ENCODE results near the gene BCL2L11. TPM values are rescaled to one million over a fixed set of nuclear protein-coding genes. Genes with fewer than 3 reads are reported as not detected.

BCL2L11 gene
- total RNA-seq, 2 experiments from 2014 or later = 11.1 to 11.2 TPM

DNA sequence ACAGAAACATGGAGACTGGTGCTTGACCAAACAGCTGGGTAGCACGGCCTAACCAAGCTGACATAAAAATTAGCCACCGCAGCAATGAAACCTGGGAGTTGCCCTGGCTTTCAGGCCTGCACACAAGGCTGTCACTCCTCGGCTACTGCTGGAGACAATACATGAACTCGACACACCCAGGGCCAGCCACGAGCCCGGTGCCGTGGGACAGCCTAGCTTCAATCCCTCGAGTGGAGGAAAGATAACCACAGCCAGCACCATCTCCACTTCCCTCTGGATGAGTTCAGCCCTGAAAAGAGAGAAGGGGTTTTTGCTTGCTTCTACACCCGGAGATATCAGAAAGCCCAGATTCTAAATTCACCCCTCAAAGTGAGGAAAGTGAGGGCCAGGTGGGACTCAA is 78.0 kb downstream of the BCL2L11 start:
- Mint-ChIP-seq H3K9me3 (no peaks in the 10 kb centered on the region), H3K4me3 (no peak overlapping the region), H3K27ac (no peak overlapping the region), H3K4me1 (no peaks in the 10 kb centered on the region), H3K27me3 (peaks cover 1% of the 10 kb centered on the region), H3K36me3 (ENCODE audit: low read depth) (no peaks in the 10 kb centered on the region)
- CTCF ChIA-PET = no interaction called here
- POLR2A ChIA-PET = no interaction called here
- no peak for DNase-seq

DNA sequence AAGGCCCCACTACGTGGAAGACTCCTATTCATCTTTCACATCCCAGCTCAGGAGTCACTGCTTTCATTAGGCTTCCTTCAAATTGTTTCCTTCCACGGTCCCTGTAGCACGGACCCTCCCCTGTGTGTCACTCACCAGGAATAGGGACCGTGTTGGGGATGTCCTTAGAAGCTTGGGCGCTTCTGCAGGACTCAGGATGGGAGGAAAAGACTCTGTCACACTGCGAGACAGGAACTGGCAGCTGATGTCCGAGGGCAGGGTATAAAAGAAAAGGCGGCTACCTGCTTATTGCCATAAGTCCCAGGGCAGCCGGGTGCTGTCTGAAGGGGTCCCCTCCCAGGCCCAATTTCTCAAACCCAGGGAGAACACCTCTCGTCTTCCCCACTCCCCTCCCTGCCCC is 79.1 kb downstream of the BCL2L11 start:
- ChIA-PET POLR2A (no interaction called here), CTCF (no interaction called here)
- no peaks in the 10 kb centered on the region for H3K4me1 Mint-ChIP-seq
- no peaks in the 10 kb centered on the region for H3K9me3 Mint-ChIP-seq
- H3K27ac Mint-ChIP-seq = no peak overlapping the region
- DNase-seq = no peak
- peaks cover 1% of the 10 kb centered on the region for H3K27me3 Mint-ChIP-seq
- no peak overlapping the region for H3K4me3 Mint-ChIP-seq
- H3K36me3 Mint-ChIP-seq (ENCODE audit: low read depth) = no peaks in the 10 kb centered on the region

DNA sequence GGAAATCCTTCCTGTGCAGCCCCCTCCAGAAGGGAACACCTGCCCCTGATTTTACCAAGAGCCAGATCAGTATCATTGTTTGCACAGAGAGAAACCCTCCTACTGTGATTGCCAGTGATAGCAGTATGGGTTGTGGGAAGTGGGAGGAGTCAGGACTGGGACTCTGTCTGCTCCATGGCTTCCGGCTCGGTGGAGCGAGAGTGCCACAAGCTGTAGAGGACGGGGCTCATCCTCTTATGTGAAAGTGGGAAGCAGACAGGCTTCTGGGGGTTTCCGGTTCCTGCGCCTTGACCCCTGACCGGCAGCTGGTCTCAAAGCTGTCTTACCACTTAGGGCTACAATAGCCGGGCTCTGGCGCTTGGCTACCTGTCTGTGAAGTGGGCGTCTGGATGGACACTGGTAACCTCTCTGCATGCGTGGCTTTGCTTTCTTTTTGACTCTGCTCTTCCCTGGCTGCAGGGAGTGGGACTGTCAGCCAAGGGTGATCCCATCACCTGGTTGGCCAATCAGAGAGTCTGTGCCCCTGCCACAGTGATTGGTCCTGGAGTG is 79.7 kb downstream of the BCL2L11 start:
- H3K27me3 Mint-ChIP-seq = peaks cover 1% of the 10 kb centered on the region
- CTCF ChIA-PET = no interaction called here
- no peak overlapping the region for H3K4me3 Mint-ChIP-seq
- DNase-seq = no peak
- H3K27ac Mint-ChIP-seq = no peak overlapping the region
- no peaks in the 10 kb centered on the region for H3K36me3 Mint-ChIP-seq (ENCODE audit: low read depth)
- no peaks in the 10 kb centered on the region for H3K4me1 Mint-ChIP-seq
- POLR2A ChIA-PET = no interaction called here
- no peaks in the 10 kb centered on the region for H3K9me3 Mint-ChIP-seq

DNA sequence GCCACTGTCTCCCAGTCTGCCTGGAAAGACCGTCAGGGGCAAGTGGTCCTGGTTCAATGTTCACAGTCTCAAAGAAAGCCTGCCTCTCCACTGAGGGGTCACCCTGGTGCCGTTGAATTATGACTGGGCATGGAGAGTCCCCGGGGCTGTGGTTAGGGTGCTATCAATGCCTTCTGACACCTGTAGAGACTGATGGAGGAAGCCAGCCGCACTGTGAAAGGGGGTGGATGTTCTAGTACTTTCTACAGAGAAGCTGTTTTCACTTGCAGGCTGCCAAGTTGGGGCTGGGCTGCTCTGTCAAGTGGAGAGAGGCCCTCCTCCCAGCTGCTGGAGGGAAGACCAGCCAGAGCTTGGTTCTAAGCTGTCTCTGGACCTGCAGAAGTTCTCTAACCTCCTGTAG is 80.5 kb downstream of the BCL2L11 start:
- ChIA-PET CTCF (no interaction called here), POLR2A (no interaction called here)
- DNase-seq = no peak
- Mint-ChIP-seq H3K27me3 (peaks cover 1% of the 10 kb centered on the region), H3K9me3 (no peaks in the 10 kb centered on the region), H3K4me3 (no peak overlapping the region), H3K4me1 (no peaks in the 10 kb centered on the region), H3K27ac (no peak overlapping the region), H3K36me3 (ENCODE audit: low read depth) (no peaks in the 10 kb centered on the region)

DNA sequence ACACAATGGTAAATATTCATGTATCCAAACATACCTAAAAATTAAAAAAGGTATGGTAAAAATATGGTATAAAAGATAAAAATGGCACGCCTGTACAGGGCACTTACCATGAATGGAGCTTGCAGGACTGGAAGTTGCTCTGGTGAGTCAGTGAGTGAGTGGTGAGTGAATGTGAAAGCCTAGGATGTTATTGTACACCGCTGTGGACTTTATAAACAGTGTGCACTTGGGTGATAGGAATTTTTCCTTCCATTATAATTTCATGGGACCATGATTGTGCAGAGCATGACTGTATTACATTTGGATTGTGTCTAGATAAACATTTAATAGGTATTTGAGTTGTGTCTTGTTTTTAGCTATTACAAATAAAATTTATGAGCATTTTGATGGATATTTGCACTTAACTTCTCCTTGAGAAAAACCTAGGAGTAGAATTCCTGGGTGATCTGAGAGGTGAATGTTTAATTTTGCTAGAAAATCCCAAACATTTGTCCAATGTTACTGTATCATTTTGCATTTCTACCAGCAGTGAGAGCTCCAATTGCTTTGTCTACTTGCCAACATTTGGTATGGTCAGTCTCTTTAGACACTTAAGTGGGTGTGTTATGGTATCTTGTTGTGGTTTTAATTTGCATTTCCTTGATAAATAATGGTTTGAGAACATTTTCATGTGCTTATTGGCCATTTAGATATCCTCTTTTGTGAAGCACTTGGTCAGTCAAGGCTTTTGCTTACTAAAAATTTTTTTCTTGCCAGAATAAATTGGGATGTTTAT is 81.7 kb downstream of the BCL2L11 start:
- Mint-ChIP-seq H3K4me1 (no peaks in the 10 kb centered on the region), H3K27ac (no peak overlapping the region), H3K36me3 (ENCODE audit: low read depth) (peaks cover 2% of the 10 kb centered on the region), H3K4me3 (no peak overlapping the region), H3K9me3 (no peaks in the 10 kb centered on the region), H3K27me3 (no peaks in the 10 kb centered on the region)
- ChIA-PET POLR2A (no interaction called here), CTCF (interaction anchor here (1.1 kb wide), 1 partner anchor 11 kb away, joined by 5 read pairs; no protein-coding TSS in a partner anchor)
- no peak for DNase-seq

DNA sequence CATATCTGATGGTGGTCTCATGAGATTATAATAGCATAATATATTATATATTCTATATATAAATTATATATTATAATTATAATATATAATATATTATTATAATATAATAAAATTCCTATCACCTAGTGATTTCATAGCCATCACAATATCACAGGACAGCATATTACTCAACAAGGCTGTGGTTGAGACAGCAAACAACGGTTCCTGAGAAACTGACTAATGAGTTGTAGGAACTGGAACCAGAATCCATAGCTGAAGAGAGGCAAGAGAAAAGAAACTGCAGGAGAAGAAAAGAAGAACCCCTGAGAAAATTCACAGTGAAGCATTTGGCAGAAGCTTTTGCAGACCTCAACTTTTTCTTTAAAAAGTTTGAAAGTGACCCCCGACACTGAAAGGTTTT is 84.0 kb downstream of the BCL2L11 start:
- H3K27me3 Mint-ChIP-seq = no peaks in the 10 kb centered on the region
- no peak for DNase-seq
- no peak overlapping the region for H3K27ac Mint-ChIP-seq
- peaks cover 9% of the 10 kb centered on the region for H3K4me1 Mint-ChIP-seq
- ChIA-PET POLR2A (no interaction called here), CTCF (interaction anchor here (1.0 kb wide), 1 partner anchor 10 kb away, joined by 4 read pairs; no protein-coding TSS in a partner anchor)
- no peak overlapping the region for H3K4me3 Mint-ChIP-seq
- H3K36me3 Mint-ChIP-seq (ENCODE audit: low read depth) = peaks cover 6% of the 10 kb centered on the region
- H3K9me3 Mint-ChIP-seq = no peaks in the 10 kb centered on the region

DNA sequence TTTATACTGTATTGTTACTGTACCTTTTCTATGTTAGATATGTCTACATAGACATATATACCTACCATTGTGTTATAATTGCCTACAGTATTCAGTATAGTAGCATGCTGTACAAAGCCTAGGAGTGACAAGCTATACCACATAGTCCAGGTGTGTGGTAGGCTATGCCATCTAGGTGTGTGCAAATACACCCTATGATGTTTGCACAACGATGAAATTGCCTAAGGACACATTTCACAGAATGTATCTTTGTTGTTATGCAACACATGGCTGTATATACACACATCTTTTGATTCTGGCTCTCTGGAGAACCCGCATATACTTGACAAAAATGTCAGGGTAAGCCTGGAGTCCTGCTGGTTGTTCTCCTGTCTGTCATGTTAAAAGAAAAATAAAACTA is 85.1 kb downstream of the BCL2L11 start:
- Mint-ChIP-seq H3K27me3 (no peaks in the 10 kb centered on the region), H3K27ac (no peak overlapping the region), H3K4me3 (no peak overlapping the region), H3K9me3 (no peaks in the 10 kb centered on the region), H3K4me1 (peaks cover 12% of the 10 kb centered on the region), H3K36me3 (ENCODE audit: low read depth) (peaks cover 7% of the 10 kb centered on the region)
- no peak for DNase-seq
- ChIA-PET CTCF (interaction anchor here (1.0 kb wide), 1 partner anchor 11 kb away, joined by 4 read pairs; no protein-coding TSS in a partner anchor), POLR2A (no interaction called here)

DNA sequence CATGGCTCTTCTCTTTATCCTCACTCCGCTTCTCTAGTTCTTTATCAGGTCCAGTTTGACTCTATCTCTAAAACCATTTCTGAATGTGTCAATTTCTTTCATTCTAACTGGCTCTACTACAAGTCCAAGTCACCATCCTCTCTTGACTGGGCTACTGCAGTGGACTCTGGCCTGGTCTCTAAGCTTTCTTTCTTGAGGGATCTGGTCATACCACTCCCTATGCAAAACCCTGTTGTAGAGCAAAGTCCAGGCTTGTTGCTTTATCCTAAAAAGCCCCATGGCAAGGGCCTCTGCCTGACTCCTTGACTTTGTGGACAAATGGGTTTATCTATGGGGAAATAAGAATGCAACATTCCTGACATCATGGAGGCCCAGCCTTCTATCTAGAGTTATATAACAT is 87.1 kb downstream of the BCL2L11 start:
- DNase-seq = no peak
- H3K36me3 Mint-ChIP-seq (ENCODE audit: low read depth) = peaks cover 14% of the 10 kb centered on the region
- H3K9me3 Mint-ChIP-seq = peaks cover 8% of the 10 kb centered on the region
- H3K4me1 Mint-ChIP-seq = peaks cover 12% of the 10 kb centered on the region
- ChIA-PET POLR2A (no interaction called here), CTCF (no interaction called here)
- peaks cover 3% of the 10 kb centered on the region for H3K27me3 Mint-ChIP-seq
- no peak overlapping the region for H3K4me3 Mint-ChIP-seq
- H3K27ac Mint-ChIP-seq = no peak overlapping the region

DNA sequence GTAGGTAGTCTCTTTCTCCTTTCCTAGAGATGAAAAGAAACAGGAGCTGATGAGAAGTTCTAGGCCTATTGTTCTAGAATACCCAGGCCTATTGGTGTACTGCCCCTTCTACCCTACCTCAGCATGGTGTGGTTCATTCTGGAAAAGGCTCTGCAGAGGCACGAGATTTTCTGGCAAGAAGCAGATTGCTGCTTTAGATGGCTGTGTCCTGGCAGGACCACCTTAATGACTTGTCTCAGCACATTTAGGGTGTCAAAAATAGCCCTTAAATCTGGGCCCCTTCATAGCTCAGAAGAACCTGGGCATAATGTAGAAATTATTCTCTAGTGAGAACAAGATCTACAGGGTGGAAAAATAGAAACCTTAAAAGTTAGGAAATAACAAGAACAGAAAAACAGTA is 87.9 kb downstream of the BCL2L11 start:
- Mint-ChIP-seq H3K27me3 (peaks cover 3% of the 10 kb centered on the region), H3K36me3 (ENCODE audit: low read depth) (peaks cover 14% of the 10 kb centered on the region), H3K4me1 (peaks cover 12% of the 10 kb centered on the region), H3K9me3 (peaks cover 14% of the 10 kb centered on the region), H3K27ac (no peak overlapping the region), H3K4me3 (no peak overlapping the region)
- CTCF ChIA-PET = interaction anchor here (0.7 to 1.0 kb wide), 2 partner anchors 11 to 118 kb away, joined by 3 to 4 read pairs; no protein-coding TSS in a partner anchor
- POLR2A ChIA-PET = interaction anchor here (0.9 kb wide), 1 partner anchor 88 kb away, joined by 3 read pairs; the partner anchor contains the start of gene BCL2L11
- no peak for DNase-seq

DNA sequence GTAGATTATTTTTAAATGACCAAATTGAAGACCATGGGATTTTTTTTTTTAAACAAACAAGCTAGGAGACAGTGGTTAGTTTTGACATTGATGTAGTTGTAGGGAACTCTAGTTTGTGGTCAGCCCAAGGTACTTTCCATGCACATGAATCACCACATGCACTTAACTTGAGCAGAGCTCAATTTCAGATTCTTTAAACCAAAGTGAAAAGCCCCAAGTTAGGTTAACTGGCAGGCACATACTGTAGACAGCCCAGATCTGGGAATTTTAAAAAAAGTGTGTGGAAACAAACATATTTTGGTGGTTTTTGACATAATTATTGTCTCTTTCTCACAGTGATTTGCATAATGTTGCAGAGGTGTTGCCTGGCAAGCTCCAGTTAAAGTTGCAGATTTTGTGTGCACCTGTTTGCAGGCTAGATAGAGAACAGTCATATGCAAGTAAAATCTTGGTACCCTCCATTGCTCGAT is 88.4 kb downstream of the BCL2L11 start:
- Mint-ChIP-seq H3K36me3 (ENCODE audit: low read depth) (peaks cover 17% of the 10 kb centered on the region), H3K27ac (no peak overlapping the region), H3K4me3 (no peak overlapping the region), H3K4me1 (peaks cover 12% of the 10 kb centered on the region), H3K27me3 (peaks cover 3% of the 10 kb centered on the region), H3K9me3 (peaks cover 18% of the 10 kb centered on the region)
- ChIA-PET CTCF (interaction anchor here (0.7 to 1.0 kb wide), 2 partner anchors 11 to 118 kb away, joined by 3 to 4 read pairs; no protein-coding TSS in a partner anchor), POLR2A (interaction anchor here (0.9 kb wide), 1 partner anchor 88 kb away, joined by 3 read pairs; the partner anchor contains the start of gene BCL2L11)
- peak; percentile 22 for DNase-seq

DNA sequence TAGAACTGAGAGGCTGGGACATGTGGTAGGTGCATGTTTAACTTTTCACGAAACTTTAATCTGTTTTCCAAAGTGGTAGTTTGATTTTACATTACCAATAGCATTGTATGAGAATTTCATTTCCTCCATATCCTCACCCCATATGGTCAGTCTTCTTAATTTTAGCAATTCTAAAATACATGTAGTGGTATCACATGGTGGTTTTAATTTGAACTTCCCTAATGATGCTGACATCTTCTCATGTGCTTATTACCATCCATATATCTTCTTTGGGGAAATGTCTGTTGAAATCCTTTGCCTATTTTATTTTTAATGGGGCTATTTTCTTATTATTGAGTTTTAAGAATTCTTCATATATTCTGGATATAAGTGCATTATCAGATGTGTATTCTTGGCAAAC is 89.3 kb downstream of the BCL2L11 start:
- ChIA-PET CTCF (no interaction called here), POLR2A (no interaction called here)
- Mint-ChIP-seq H3K27ac (no peak overlapping the region), H3K4me3 (no peak overlapping the region), H3K9me3 (peaks cover 27% of the 10 kb centered on the region), H3K36me3 (ENCODE audit: low read depth) (peaks cover 26% of the 10 kb centered on the region), H3K27me3 (peaks cover 7% of the 10 kb centered on the region), H3K4me1 (peaks cover 12% of the 10 kb centered on the region)
- DNase-seq = no peak

DNA sequence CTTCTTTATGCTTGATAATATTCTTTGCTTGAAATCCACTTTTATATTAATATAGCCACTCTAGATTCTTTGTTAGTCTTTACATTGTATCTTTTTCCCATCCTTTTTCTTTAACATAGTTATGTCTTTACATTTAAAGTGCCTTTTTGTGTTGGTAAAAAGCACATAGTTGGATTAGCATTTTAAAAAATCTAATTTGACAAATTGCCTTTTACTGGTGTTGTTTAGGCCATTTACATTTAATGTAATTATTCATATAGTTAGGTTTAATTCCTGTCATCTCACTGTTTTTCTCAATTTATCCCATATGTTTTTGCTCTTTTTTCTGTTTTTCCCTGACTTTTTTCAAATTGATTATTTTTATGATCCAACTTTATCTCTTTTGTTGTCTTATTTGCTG is 93.2 kb downstream of the BCL2L11 start:
- no peak overlapping the region for H3K4me3 Mint-ChIP-seq
- peaks cover 10% of the 10 kb centered on the region for H3K4me1 Mint-ChIP-seq
- H3K36me3 Mint-ChIP-seq (ENCODE audit: low read depth) = peaks cover 26% of the 10 kb centered on the region
- ChIA-PET POLR2A (no interaction called here), CTCF (no interaction called here)
- H3K27me3 Mint-ChIP-seq = peaks cover 7% of the 10 kb centered on the region
- peaks cover 30% of the 10 kb centered on the region for H3K9me3 Mint-ChIP-seq
- no peak for DNase-seq
- H3K27ac Mint-ChIP-seq = no peak overlapping the region

DNA sequence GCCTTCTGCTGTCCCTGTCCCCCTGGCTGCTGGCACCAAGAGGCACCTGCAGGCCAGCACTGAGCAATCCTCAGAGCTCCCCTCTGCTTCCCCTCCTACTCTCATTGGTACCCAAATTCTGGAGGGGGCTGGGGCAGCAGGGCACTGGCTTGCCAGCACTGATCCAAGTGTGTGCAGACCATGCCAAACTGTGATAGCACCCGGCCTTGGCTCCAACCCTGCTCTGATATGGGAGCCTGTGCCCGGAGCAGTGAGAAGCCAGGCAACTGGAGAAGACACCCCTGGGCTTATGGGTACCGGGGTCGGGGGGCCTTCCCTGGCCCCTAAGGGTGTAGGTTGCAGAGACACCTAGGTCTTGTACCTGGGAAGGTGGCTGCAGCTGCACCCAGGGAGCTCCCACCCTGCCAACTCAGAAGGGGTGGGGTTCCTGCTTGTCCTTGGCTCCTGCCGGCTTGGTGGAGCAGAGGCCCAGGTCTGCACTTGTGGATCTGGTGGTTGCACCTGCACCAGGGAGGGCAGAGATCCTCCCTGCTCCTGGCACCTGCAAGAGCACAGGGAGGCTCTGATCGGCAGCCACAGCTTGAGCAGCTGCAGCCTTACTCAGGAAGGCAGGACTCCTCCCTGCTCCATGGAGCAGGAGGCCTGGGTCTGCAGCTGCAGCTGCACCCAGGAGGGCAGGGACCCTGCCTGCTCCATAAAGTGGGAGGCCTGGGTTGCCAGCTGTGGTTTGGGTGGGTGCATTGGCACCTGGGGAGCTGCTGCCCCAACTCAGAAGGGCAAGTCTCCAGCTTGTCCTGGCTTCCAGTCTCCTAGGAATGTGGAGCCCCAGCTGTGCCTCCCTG is 96.3 kb downstream of the BCL2L11 start:
- no peaks in the 10 kb centered on the region for H3K4me1 Mint-ChIP-seq
- peaks cover 18% of the 10 kb centered on the region for H3K36me3 Mint-ChIP-seq (ENCODE audit: low read depth)
- H3K4me3 Mint-ChIP-seq = no peak overlapping the region

More for the DNA sequence above, 96.3 kb downstream of the BCL2L11 start:
- POLR2A ChIA-PET = no interaction called here
- no peak overlapping the region for H3K27ac Mint-ChIP-seq
- peaks cover 28% of the 10 kb centered on the region for H3K9me3 Mint-ChIP-seq
- CTCF ChIA-PET = interaction anchor here (0.9 kb wide), 1 partner anchor 29 kb away, joined by 3 read pairs; no protein-coding TSS in a partner anchor
- H3K27me3 Mint-ChIP-seq = peaks cover 6% of the 10 kb centered on the region
- DNase-seq = no peak
